GM12872 (cell line): ENCODE results near the gene NDST1.

Experiments used
- CTCF ChIP-seq: IDR thresholded peaks from 3 replicates; pipeline ENCODE4 v1.5.1; 2011; ENCODE audit warnings: low read depth, mild to moderate bottlenecking, low read length, moderate library complexity; ENCODE audit not compliant: insufficient read depth

The NDST1 gene

DNA sequence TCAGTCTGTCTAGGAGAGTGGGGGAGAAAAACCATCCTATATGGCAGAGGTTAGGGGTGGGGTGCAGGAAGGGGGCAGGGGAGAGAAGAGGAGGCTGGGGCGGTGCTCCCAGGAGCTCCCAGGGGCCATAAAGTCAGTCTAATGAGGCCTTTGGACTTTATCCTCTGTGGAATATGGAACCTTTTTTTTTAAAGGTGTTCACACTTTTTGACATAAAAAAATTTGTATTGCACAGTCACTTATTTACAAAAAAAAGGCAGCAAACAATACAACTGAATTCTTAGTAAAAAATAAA, 80.6 kb downstream of the NDST1 start:
- TF ChIP-seq CTCF: no peak

DNA sequence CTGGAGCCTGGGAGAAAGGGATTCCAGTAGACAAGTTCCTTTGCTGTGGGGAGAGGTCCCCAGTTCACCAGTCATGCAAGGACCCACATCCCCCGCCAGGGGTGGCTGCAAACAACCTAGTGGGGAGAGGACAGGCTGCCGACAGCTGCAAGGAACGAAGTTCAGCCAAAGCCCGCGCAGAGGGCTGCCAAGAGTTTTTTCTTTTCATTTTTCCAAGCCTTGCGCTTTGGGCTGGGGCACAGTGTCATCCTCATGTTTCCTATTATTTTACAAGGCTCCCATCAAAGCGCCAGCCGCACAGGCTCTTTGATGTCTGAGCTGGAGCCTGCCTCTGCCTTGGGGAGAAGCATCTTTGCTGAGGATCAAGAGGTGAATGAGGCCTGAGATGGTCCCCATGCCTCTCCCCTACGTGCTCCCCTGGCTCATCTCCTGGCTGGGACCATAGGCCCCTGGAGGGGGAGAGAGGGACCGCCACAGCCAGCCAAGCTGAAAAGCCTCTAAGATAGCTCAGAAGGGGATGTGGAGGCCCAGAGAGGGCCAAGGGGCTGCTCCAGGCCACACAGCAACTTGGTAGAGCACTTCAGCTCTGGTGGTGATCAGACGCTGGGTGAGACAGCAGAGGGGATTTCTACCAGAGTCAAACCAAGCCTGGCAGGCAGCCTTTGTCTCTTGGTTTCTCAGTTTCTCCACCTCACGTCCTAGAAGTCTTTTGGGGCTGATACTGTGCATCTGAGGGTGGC, 82.1 kb downstream of the NDST1 start:
- TF ChIP-seq CTCF: peak; percentile 40; the same call in 1 of the 3 replicates

- no peak for TF ChIP-seq CTCF
Observed at GRCh38 chr5:150590979-150591695, 83.2 kb downstream of the NDST1 start.

DNA sequence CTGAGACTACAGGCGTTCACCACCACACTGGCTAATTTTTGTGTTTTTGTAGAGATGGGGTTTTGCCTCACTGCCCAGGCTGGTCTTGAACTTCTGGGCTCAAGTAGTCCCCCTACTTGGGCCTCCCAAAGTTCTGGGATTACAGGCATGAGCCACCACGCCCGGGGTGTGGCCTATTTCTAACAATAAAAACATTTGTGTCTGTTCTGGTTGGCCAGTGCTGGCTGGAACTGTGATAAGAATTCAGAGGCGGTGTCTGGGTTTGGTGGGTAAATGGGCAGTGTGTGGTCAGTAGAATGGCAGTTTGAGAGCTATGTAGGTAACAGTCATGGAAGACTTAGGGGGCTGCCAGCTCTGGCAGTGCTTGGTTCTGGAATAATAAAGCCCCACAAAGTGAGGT, 85.7 kb downstream of the NDST1 start:
- TF ChIP-seq CTCF: no peak

- TF ChIP-seq CTCF: no peak
Observed at GRCh38 chr5:150593996-150594395, 86.1 kb downstream of the NDST1 start.

GRCh38 chr5:150595466-150596031, 87.6 kb downstream of the NDST1 start:
- TF ChIP-seq CTCF: no peak

GRCh38 chr5:150596313-150596712, 88.4 kb downstream of the NDST1 start:
- TF ChIP-seq CTCF: no peak
